Osteocyte (in vitro differentiated cells): Measurements from ENCODE around the gene SACS. TPM values are rescaled to one million over a fixed set of nuclear protein-coding genes. Genes with fewer than 3 reads are reported as not detected.
A peak's percentile ranks its signal among the peaks of the same experiment; 100 is the strongest.

Source experiments
- DNase-seq: peaks from one replicate; pipeline ENCODE4 v3.0.0; 2021; ENCODE audit warnings: mixed read lengths; ENCODE audit not compliant: unreplicated experiment; ENCODE audit errors: extremely low spot score
- H3K27ac Mint-ChIP-seq: one replicate; pipeline ENCODE4 v1.8.0; 2021; ENCODE audit warnings: mild to moderate bottlenecking, mixed read lengths; ENCODE audit not compliant: unreplicated experiment
- H3K27me3 Mint-ChIP-seq: one replicate; pipeline ENCODE4 v1.8.0; 2021; ENCODE audit warnings: mixed read lengths; ENCODE audit not compliant: unreplicated experiment
- H3K36me3 Mint-ChIP-seq: one replicate; pipeline ENCODE4 v1.8.0; 2021; ENCODE audit warnings: mixed read lengths; ENCODE audit not compliant: unreplicated experiment
- H3K4me1 Mint-ChIP-seq: one replicate; pipeline ENCODE4 v1.8.0; 2021; ENCODE audit warnings: mixed read lengths; ENCODE audit not compliant: unreplicated experiment
- H3K4me3 Mint-ChIP-seq: one replicate; pipeline ENCODE4 v1.8.0; 2021; ENCODE audit warnings: mild to moderate bottlenecking, moderate library complexity, mixed read lengths; ENCODE audit not compliant: unreplicated experiment
- H3K9me3 Mint-ChIP-seq: one replicate; pipeline ENCODE4 v1.8.0; 2021; ENCODE audit warnings: mixed read lengths; ENCODE audit not compliant: unreplicated experiment
- CTCF ChIP-seq: fragments of 200-600 bp; sonication (generic); IDR thresholded peaks from 2 replicates; pipeline ENCODE4 v1.5.0; 2021; ENCODE audit warnings: antibody characterized with exemption, mild to moderate bottlenecking, moderate library complexity
- total RNA-seq: library from RNA; stranded (reverse); gene quantifications from 2 replicates; pipeline ENCODE4 v1.2.1, GENCODE V29; 2021

Gene SACS
- total RNA-seq, 1 donor from 2014 or later, result 32.1 TPM

GRCh38 chr13:23460309-23460708, 26.8 kb upstream of the SACS start:
- Mint-ChIP-seq H3K36me3 (no peaks in the 10 kb centered on the region), H3K9me3 (no peaks in the 10 kb centered on the region), H3K4me1 (peaks cover 7% of the 10 kb centered on the region), H3K4me3 (no peak overlapping the region), H3K27me3 (no peaks in the 10 kb centered on the region), H3K27ac (no peak overlapping the region)
- DNase-seq, result no peak
- no peak for TF ChIP-seq CTCF

- no peak for TF ChIP-seq CTCF
- Mint-ChIP-seq H3K27me3 (no peaks in the 10 kb centered on the region), H3K4me3 (no peak overlapping the region), H3K9me3 (no peaks in the 10 kb centered on the region), H3K4me1 (peaks cover 7% of the 10 kb centered on the region), H3K27ac (no peak overlapping the region), H3K36me3 (no peaks in the 10 kb centered on the region)
- no peak for DNase-seq
Observed at GRCh38 chr13:23458989-23459388, 25.5 kb upstream of the SACS start.

GRCh38 chr13:23456437-23457210, 23.1 kb upstream of the SACS start:
- DNase-seq, result no peak
- H3K36me3 Mint-ChIP-seq, result no peaks in the 10 kb centered on the region
- no peaks in the 10 kb centered on the region for H3K27me3 Mint-ChIP-seq
- H3K27ac Mint-ChIP-seq, result no peak overlapping the region
- H3K9me3 Mint-ChIP-seq, result no peaks in the 10 kb centered on the region
- no peak for TF ChIP-seq CTCF
- no peaks in the 10 kb centered on the region for H3K4me1 Mint-ChIP-seq
- H3K4me3 Mint-ChIP-seq, result no peak overlapping the region

GRCh38 chr13:23455401-23456185, 22.1 kb upstream of the SACS start:
- TF ChIP-seq CTCF, result no peak
- no peak overlapping the region for H3K27ac Mint-ChIP-seq
- H3K9me3 Mint-ChIP-seq, result no peaks in the 10 kb centered on the region
- H3K4me3 Mint-ChIP-seq, result no peak overlapping the region
- H3K36me3 Mint-ChIP-seq, result no peaks in the 10 kb centered on the region
- peaks cover under 1% of the 10 kb centered on the region for H3K27me3 Mint-ChIP-seq
- no peak for DNase-seq
- peaks cover under 1% of the 10 kb centered on the region for H3K4me1 Mint-ChIP-seq

GRCh38 chr13:23453132-23453531, 19.6 kb upstream of the SACS start:
- DNase-seq, result no peak
- H3K27ac Mint-ChIP-seq, result peak overlapping the region; percentile 3
- peaks cover 3% of the 10 kb centered on the region for H3K27me3 Mint-ChIP-seq
- TF ChIP-seq CTCF, result no peak
- no peaks in the 10 kb centered on the region for H3K9me3 Mint-ChIP-seq
- peaks cover 10% of the 10 kb centered on the region for H3K4me1 Mint-ChIP-seq
- no peak overlapping the region for H3K4me3 Mint-ChIP-seq
- H3K36me3 Mint-ChIP-seq, result no peaks in the 10 kb centered on the region
